ENCODE measurements around the gene STX8. TPM values are rescaled to one million over a fixed set of nuclear protein-coding genes. Genes with fewer than 3 reads are reported as not detected.

STX8 gene
- total RNA-seq, 2 donors from 2014 or later, result 41.6 to 57.2 TPM

GRCh38 chr17:9227819-9228407 is 347.7 kb downstream of the STX8 start:
- intact Hi-C loops (cut with DNase I), result no loop called here
- no peaks in the 10 kb centered on the region for H3K4me1 ChIP-seq
- TF ChIP-seq CTCF (IDR thresholded peaks at IDR 0.05), result no peak
- no peak overlapping the region for H3K9ac ChIP-seq (ENCODE audit: low read depth in 2 of 2, low read length in 2 of 2)
- no peaks in the 10 kb centered on the region for H3K36me3 ChIP-seq
- H3K4me3 ChIP-seq, result no peak overlapping the region
- no peak for DNase-seq
- no peaks in the 10 kb centered on the region for H3K27me3 ChIP-seq
- no peaks in the 10 kb centered on the region for H3K9me3 ChIP-seq
- H3K27ac ChIP-seq, result no peak overlapping the region

- no peaks in the 10 kb centered on the region for H3K4me1 ChIP-seq
- intact Hi-C loops (cut with DNase I), result no loop called here
- DNase-seq, result no peak
- no peak for TF ChIP-seq CTCF (IDR thresholded peaks at IDR 0.05)
- H3K9ac ChIP-seq (ENCODE audit: low read depth in 2 of 2, low read length in 2 of 2), result no peak overlapping the region
- H3K27ac ChIP-seq, result no peak overlapping the region
- H3K4me3 ChIP-seq, result no peak overlapping the region
- H3K9me3 ChIP-seq, result no peaks in the 10 kb centered on the region
- no peaks in the 10 kb centered on the region for H3K27me3 ChIP-seq
- H3K36me3 ChIP-seq, result no peaks in the 10 kb centered on the region
Measured at GRCh38 chr17:9226794-9227135, 348.9 kb downstream of the STX8 start.

GRCh38 chr17:9226130-9226793 is 349.4 kb downstream of the STX8 start:
- Histone ChIP-seq H3K9me3 (no peaks in the 10 kb centered on the region), H3K36me3 (no peaks in the 10 kb centered on the region), H3K27me3 (no peaks in the 10 kb centered on the region), H3K4me3 (no peak overlapping the region), H3K4me1 (no peaks in the 10 kb centered on the region), H3K9ac (ENCODE audit: low read depth in 2 of 2, low read length in 2 of 2) (no peak overlapping the region), H3K27ac (no peak overlapping the region)
- DNase-seq, result no peak
- intact Hi-C loops (cut with DNase I), result no loop called here
- TF ChIP-seq CTCF (IDR thresholded peaks at IDR 0.05), result no peak

GRCh38 chr17:9225305-9226101 is 350.1 kb downstream of the STX8 start:
- no peaks in the 10 kb centered on the region for H3K27me3 ChIP-seq
- no peak overlapping the region for H3K4me3 ChIP-seq
- H3K9me3 ChIP-seq, result no peaks in the 10 kb centered on the region
- no peak for TF ChIP-seq CTCF (IDR thresholded peaks at IDR 0.05)
- DNase-seq, result no peak
- H3K9ac ChIP-seq (ENCODE audit: low read depth in 2 of 2, low read length in 2 of 2), result no peak overlapping the region
- no peaks in the 10 kb centered on the region for H3K4me1 ChIP-seq
- no peaks in the 10 kb centered on the region for H3K36me3 ChIP-seq
- H3K27ac ChIP-seq, result no peak overlapping the region
- intact Hi-C loops (cut with DNase I), result no loop called here

- no peak for DNase-seq
- TF ChIP-seq CTCF (IDR thresholded peaks at IDR 0.05), result no peak
- Histone ChIP-seq H3K36me3 (no peaks in the 10 kb centered on the region), H3K27ac (no peak overlapping the region), H3K4me1 (no peaks in the 10 kb centered on the region), H3K4me3 (no peak overlapping the region), H3K9me3 (no peaks in the 10 kb centered on the region), H3K27me3 (no peaks in the 10 kb centered on the region), H3K9ac (ENCODE audit: low read depth in 2 of 2, low read length in 2 of 2) (no peak overlapping the region)
- intact Hi-C loops (cut with DNase I), result no loop called here
Measured at GRCh38 chr17:9224485-9224884, 351.1 kb downstream of the STX8 start.
